ENCODE measurements around the gene KCNMA1.

Gene KCNMA1

DNA sequence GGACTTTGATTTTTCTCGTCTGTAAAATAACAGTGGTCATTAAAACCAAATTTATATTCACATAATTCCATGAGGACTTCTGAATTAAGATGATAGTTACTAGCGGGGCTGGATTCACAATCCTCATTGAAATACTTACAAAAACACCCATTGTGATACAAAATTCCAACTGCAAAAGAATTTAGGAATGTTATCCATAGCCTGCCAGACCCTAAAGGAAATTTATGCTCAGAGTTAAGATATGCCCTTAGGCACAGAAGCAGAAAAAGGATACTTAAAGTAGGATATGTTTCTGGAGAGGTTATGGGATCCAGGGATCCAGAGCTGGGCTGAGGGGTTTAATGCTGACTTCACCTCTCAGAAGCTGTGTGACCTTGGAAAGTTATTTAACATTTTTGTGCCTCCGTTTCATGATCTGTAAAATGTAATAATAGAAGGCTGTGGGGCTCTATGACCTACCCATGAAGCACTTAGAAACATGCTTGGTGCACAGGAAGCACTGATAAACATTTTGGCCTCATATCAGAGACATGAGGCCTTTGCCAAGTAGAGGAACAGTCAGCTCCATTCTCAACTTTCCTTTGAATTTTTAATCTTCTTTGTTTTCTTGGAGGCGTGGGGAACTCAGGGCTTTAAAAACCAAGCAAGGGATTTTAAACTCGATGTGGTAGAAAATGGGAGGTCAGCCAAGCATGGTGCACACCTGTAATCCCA, 744.7 kb downstream of the KCNMA1 start:
- DNase-seq, result no peak

GRCh38 chr10:76887223-76888010, 750.2 kb downstream of the KCNMA1 start:
- no peak for DNase-seq

DNA sequence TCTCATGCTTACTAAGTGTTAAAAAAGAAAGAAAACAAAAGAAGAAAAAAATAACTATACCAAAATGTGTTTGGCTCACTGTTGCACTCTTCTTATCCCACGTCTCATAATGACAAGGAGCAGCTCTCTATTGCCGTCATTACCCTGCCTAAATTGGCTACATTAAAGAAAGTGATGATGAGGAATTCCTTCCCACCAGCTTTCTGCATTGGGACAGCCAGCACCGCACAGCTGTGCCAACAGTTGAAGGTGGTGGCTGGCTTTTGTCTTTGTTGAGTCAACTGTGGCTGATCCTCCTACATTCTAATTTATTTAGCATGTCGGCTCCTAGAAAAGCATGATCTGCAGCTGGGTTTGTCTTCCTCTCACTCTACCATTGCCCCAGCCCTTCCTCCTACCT, 751.8 kb downstream of the KCNMA1 start:
- no peak for DNase-seq

DNA sequence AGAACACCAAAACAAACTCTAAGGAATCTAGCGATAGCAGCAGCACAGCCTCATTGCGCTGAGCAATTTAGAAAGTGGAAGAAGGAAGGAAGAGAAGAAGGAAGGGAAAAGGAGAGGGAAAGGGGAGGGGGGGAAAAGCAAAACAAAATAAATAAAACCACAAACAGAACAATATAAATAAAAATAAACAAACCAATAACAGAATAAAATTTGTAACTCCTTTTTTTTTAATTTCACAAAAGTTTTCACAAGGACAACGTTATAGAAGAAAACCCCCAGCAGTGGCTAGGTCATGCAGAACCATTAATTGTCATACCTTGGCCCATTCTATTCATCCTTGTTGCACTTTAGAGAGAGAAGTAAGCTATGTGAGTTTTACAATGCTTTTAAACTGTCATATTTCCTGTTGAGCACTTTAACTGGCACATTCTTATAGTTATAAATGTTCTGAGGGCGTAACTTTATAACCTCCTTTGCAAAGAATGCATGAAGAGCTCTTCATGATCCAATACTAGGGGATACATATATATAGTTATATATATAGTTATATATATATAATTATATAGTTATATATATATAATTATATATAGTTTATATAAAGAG, 752.8 kb downstream of the KCNMA1 start:
- DNase-seq, result no peak

GRCh38 chr10:76883596-76883995, 754.0 kb downstream of the KCNMA1 start:
- no peak for DNase-seq

DNA sequence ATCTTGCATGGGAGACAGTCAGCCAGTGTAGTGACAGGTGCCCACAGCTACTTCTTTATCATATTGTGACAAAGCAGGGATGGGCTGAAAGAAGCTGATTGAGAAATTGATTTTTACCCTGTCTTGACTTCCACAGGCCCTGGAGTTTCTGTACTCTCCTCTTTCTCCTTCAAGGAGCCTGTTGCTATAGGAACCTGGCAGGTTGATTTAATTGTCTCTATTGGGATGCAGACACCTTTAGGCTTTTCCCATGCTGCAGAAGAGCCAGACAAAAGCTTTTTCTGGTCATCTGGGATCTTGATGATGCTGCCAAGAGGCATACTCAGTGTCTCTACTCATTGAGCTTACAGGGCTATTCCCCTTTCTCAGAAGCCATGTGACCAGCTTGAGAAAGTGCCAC, 754.8 kb downstream of the KCNMA1 start:
- no peak for DNase-seq

GRCh38 chr10:76882245-76882644, 755.4 kb downstream of the KCNMA1 start:
- no peak for DNase-seq

DNA sequence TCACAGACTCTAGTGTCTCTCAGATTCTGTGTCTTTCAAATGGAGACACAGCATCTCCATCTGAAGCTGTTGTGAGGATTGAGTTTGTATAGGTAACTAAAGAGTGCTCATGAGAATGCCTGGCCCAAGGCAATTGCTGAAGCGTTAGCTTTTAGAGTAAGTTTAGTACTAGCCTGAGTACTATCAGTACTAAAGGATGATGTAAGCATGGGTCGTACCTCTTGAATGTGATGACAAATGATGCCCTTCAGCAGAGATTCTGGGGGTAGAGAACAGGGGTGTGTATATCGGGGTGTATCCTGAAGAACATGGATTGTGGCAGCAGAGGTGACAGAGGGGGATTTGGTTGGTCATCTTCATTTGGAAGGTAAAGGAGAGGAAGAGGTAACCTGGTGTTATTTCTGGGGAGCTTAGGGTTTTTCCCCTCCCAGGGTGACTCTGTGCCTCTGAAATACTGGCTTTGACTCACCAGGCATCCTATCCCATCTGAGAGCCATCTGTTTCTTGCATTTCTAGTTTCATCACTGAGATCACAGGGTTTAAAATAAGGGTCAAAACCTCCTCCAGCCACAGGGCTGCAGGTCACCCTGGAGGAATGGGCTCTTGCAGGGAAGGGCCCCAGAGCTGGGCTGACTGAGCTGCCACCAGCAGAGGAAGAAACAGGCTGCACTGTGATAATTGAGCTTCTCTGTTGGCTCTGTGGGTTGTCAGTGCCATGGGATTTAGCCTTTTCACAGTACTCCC, 756.0 kb downstream of the KCNMA1 start:
- DNase-seq, result no peak

GRCh38 chr10:76880931-76881330, 756.7 kb downstream of the KCNMA1 start:
- no peak for DNase-seq

- DNase-seq, result no peak
Observed at GRCh38 chr10:76879116-76879913, 758.3 kb downstream of the KCNMA1 start.

GRCh38 chr10:76878514-76878913, 759.1 kb downstream of the KCNMA1 start:
- no peak for DNase-seq

DNA sequence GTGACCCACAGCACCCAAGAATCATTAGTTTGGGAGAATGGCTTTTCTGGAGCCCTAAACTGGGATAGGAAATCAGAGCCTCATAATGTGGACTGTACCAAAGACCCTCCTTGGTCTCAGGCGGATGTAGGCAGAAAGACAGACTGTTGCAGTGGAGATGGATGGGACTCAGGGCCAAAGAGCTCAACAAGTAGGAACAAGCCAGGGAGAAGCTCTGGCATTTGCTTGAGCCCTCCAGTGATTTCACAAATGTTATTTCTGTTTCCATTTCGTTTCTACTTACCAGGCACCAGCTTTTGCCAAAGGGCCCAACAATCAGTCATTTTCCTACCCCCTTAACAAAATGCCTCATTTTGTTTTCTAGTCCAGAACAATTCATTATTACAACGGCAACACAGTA, 762.7 kb downstream of the KCNMA1 start:
- no peak for DNase-seq

- no peak for DNase-seq
Observed at GRCh38 chr10:76874176-76874575, 763.4 kb downstream of the KCNMA1 start.

DNA sequence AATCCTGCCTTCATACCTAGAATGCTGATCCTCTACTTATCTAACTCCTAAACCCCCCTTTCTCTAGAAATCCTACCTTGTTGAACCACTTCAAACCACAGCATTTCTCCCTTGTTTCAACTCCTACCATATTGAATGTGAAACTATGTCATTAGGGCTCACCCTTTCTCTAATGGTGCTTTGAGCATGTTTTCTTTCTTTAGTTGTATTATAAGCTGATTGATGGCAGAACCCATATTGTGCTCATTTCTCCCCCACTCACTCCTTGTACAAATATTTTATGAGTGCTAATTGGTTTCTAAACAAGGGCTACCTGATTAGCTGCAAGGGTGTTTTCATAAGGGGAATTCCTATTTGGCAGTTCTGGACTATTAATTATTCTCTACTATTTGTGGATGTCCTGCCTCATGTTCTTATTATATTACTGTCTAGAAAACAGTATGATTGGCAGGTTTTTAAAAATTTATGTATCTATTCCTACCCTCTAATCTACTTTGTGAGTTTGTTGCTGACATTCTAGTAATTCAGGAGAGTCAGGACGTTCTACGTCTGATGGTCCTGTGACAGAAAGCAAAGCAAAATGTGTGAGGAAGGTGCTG, 765.8 kb downstream of the KCNMA1 start:
- DNase-seq, result no peak

- DNase-seq, result no peak
Observed at GRCh38 chr10:76869931-76870330, 767.7 kb downstream of the KCNMA1 start.

DNA sequence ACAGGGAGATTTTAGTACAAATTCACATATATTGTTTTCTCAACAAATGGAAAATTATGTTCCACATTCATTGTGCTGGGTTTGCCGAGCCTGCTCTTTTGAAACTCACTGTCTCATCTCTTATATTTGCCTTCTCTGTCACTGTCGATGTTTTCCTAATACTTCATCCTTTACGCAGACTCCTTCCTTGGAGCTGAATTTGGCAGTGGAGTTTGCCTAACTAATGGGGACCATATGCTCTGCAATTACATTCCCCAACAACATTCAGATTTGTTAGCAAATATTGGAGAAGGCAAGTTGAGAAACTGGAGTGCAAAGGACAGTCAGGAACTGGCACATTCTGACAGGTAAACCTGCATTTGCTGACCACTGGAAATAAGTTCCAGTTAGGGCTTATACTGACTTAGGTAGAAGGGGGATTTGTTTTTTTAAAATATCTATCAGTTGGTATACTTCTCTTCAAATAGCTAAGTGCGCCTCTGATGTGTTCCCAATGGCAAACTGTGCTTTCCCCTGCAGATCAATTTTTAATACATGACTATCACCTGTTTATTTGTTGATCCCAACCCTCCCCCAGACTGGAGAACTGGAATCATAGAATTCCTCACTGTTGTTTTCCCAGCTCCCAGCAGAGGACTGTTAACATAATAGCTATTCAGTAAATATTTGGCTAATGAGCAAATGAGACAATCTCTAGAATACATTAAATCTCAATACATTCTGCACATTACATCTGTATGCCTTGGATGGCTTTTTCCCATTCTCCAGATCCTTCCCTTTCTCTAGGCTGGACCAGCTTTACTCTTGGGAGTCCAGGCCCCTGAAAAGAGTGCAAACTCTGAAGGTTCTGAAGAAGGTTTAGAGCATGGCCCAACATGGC, 769.3 kb downstream of the KCNMA1 start:
- no peak for DNase-seq

GRCh38 chr10:76866841-76867586, 770.6 kb downstream of the KCNMA1 start:
- no peak for DNase-seq

GRCh38 chr10:76864922-76865321, 772.7 kb downstream of the KCNMA1 start:
- DNase-seq, result no peak

DNA sequence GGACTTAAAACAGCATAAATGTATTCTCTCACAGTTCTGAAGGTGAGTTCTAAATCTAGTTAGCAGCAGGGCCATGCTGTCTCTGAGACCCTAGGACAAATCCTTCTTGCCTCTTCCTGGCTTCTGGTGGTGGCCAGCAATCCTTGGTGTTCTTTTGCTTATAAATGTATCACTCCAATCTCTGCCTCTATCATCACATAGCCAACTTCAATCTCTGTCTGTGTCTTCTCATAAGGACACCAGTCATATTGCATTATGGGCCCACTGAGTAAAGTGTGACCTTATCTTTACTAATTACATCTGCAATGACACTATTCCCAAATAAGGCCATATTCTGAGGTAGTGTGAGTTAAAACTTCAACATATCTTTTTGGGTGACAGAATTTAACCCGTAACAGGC, 778.9 kb downstream of the KCNMA1 start:
- no peak for DNase-seq

DNA sequence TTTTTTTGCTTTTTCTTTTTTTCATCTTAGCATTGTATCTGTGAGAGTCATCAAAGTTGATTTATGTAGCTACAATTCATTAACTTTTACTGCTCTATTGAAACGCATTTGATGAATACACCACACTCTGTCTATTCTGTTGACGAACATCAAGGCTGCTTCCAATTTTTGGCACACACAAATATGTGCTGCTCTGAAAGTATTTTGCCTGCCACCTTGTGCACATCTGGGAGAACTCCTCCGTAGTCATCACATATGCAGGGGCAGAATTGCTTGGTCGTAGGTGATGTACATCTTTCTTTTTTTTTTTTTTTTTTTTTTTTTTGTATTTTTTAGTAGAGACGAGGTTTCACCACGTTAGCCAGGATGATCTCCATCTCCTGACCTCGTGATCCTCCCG, 796.8 kb downstream of the KCNMA1 start:
- no peak for DNase-seq
